ENCODE results near the gene SCCPDH. TPM values are rescaled to one million over a fixed set of nuclear protein-coding genes. Genes with fewer than 3 reads are reported as not detected.

Gene SCCPDH
- total and polyA plus RNA-seq, 9 of the 15 experiments (the other 6 are each of a cell fraction or from before 2014, with no cell fraction given), result 7.0 to 61.9 (median 38.3) TPM

- peaks cover 74% of the 10 kb centered on the region for H3K36me3 ChIP-seq (ENCODE audit: control insufficient read depth, insufficient read depth, low read length)
- no peaks in the 10 kb centered on the region for H3K27me3 ChIP-seq (ENCODE audit: control insufficient read depth in 2 of 2, insufficient read depth in 2 of 2, low read length in 2 of 2)
- in situ Hi-C loops (cut with MboI), result no loop called here
- ChIA-PET CTCF (ENCODE audit: low intra/inter-chr PET ratio) (no interaction called here), POLR2A (interaction anchor here (1.2 to 1.5 kb wide), 2 partner anchors 10 to 14 kb away, joined by 3 to 4 read pairs; partner anchors contain the start of gene SCCPDH)
- ATAC-seq, result no peak
- H3K79me2 ChIP-seq (ENCODE audit: control insufficient read depth, insufficient read depth, low read length), result no peaks in the 10 kb centered on the region
- H3K4me1 ChIP-seq (replicated peaks in 1 of 2; ENCODE audit: control insufficient read depth in 2 of 2, insufficient read depth in 2 of 2, low read length in 2 of 2), result no peaks in the 10 kb centered on the region
- H3K4me2 ChIP-seq (ENCODE audit: insufficient read depth, low read length), result no peak overlapping the region
- FAIRE-seq, result no peak
- H3K4me3 ChIP-seq, result no peak overlapping the region
- H3K27ac ChIP-seq (ENCODE audit: extremely low read depth, low read depth, low read length), result no peak overlapping the region
- intact Hi-C loops (cut with micrococcal nuclease), result no loop called here
- H3K9ac ChIP-seq (ENCODE audit: insufficient read depth in 1 of 2, low read depth in 2 of 2, low read length in 2 of 2), result no peak overlapping the region
- BruUV-seq (replicated peaks), result no TSS peak
- no peak for DNase-seq (ENCODE audit: extremely low read depth in 1 of 4, low spot score in 3 of 4)
- H4K20me1 ChIP-seq (replicated peaks; ENCODE audit: control insufficient read depth, insufficient read depth, low read length), result no peaks in the 10 kb centered on the region
- no peak overlapping the region for H2AFZ ChIP-seq (ENCODE audit: low read depth, low read length)
- no peaks in the 10 kb centered on the region; the same call in none of the 2 replicates for H3K9me3 ChIP-seq (replicated peaks; ENCODE audit: control insufficient read depth, insufficient read depth, low read depth, low read length)
- WGBS (ENCODE audit: insufficient coverage, low coverage, missing lambda C conversion rate), result 61% methylated on average over 2 of the region's 2 CpGs
- no peaks in the 10 kb centered on the region for H3K9me1 ChIP-seq (ENCODE audit: control insufficient read depth, insufficient read depth, low read length)
- TF ChIP-seq ZNF699 (CRISPR knock-in tag; IDR thresholded peaks at IDR 0.05; ENCODE audit: insufficient replicate concordance) (no peak), DACH1 (IDR thresholded peaks at IDR 0.05; ENCODE audit: partially characterized antibody) (no peak), SAFB2 (IDR thresholded peaks at IDR 0.05; ENCODE audit: borderline replicate concordance, low read depth, low read length, severe bottlenecking) (no peak), RREB1 (CRISPR knock-in tag; IDR thresholded peaks at IDR 0.05) (no peak), ZFP91 (CRISPR knock-in tag; IDR thresholded peaks at IDR 0.05) (no peak), ZNF282 (CRISPR knock-in tag; IDR thresholded peaks at IDR 0.05) (no peak), HNRNPL (IDR thresholded peaks at IDR 0.05; ENCODE audit: low read depth, low read length) (no peak), SMARCA4 (IDR thresholded peaks at IDR 0.05) (no peak), RFX1 (IDR thresholded peaks at IDR 0.05) (no peak), ZNF551 (CRISPR knock-in tag; IDR thresholded peaks at IDR 0.05) (no peak), MBD1 (CRISPR knock-in tag; IDR thresholded peaks at IDR 0.05) (no peak), WHSC1 (IDR thresholded peaks at IDR 0.05; ENCODE audit: low read length) (no peak), SMAD4 (CRISPR knock-in tag; conservative IDR thresholded peaks at IDR 0.05) (no peak), HNRNPK (IDR thresholded peaks at IDR 0.05; ENCODE audit: low read depth, low read length, poor library complexity, severe bottlenecking) (no peak), JUNB (CRISPR knock-in tag; conservative IDR thresholded peaks at IDR 0.05) (no peak)
These were observed 10.7 kb downstream of the SCCPDH start for GRCh38 chr1:246734866-246735265.
